HepG2 (cell line): ENCODE data around the gene NFE2L2. TPM values are rescaled to one million over a fixed set of nuclear protein-coding genes. Genes with fewer than 3 reads are reported as not detected.

Experiments used
- CAMTA2 ChIP-seq: sonication (generic); formaldehyde crosslinking; IDR thresholded peaks from 2 replicates; pipeline ENCODE4 v1.4.0; 2020; ENCODE audit warnings: mild to moderate bottlenecking, missing genetic modification reagents, borderline replicate concordance
- DR1 ChIP-seq: sonication (generic); formaldehyde crosslinking; IDR thresholded peaks from 2 replicates; pipeline ENCODE4 v1.8.0; 2021; ENCODE audit warnings: mild to moderate bottlenecking, missing genetic modification reagents, inconsistent platforms
- ETV5 ChIP-seq: IDR thresholded peaks from 2 replicates; pipeline ENCODE4 v1.6.1; 2018; ENCODE audit warnings: missing biosample characterization, missing genetic modification reagents, inconsistent platforms, borderline replicate concordance
- FOSL1 ChIP-seq: sonication (generic); formaldehyde crosslinking; IDR thresholded peaks from 2 replicates; pipeline ENCODE4 v1.9.0; 2021; ENCODE audit warnings: missing genetic modification reagents, borderline replicate concordance
- KDM6A ChIP-seq: IDR thresholded peaks from 2 replicates; pipeline ENCODE4 v1.6.1; 2016; ENCODE audit warnings: low read depth
- MEIS1 ChIP-seq: sonication (generic); formaldehyde crosslinking; IDR thresholded peaks from 2 replicates; pipeline ENCODE4 v1.9.0; 2021; ENCODE audit warnings: mild to moderate bottlenecking, missing genetic modification reagents, moderate library complexity, borderline replicate concordance
- MTA1 ChIP-seq: sonication (generic); formaldehyde crosslinking; IDR thresholded peaks from 2 replicates; pipeline ENCODE4 v1.4.0; 2020; ENCODE audit warnings: missing genetic modification reagents, mild to moderate bottlenecking, borderline replicate concordance
- NBN ChIP-seq: fragments of 450-650 bp; conservative IDR thresholded peaks from 2 replicates; pipeline ENCODE4 v1.6.1; 2017
- NFIC ChIP-seq: IDR thresholded peaks from 2 replicates; pipeline ENCODE4 v1.6.1; 2012; ENCODE audit warnings: mild to moderate bottlenecking, low read length, inconsistent platforms
- NONO ChIP-seq, 2 experiments: fragments of 450-650 bp in 1 of 2; sonication (generic) in 1 of 2; formaldehyde crosslinking in 1 of 2; IDR thresholded peaks in 1 of 2; conservative IDR thresholded peaks in 1 of 2; 2 replicates each; pipeline versions ENCODE4 v1.6.1 to v1.8.0; 2017 to 2022; ENCODE audit warnings: mild to moderate bottlenecking in 1 of 2, missing genetic modification reagents in 1 of 2, moderate library complexity in 1 of 2
- PHF21A ChIP-seq: sonication (generic); formaldehyde crosslinking; IDR thresholded peaks from 2 replicates; pipeline ENCODE4 v1.5.0; 2020; ENCODE audit warnings: mild to moderate bottlenecking, missing genetic modification reagents
- PLSCR1 ChIP-seq: sonication (generic); formaldehyde crosslinking; IDR thresholded peaks from 2 replicates; pipeline ENCODE4 v1.5.0; 2020; ENCODE audit warnings: missing genetic modification reagents, mild to moderate bottlenecking, borderline replicate concordance
- SRSF4 ChIP-seq: fragments of 200-400 bp; formaldehyde crosslinking; IDR thresholded peaks from one replicate; pipeline ENCODE4 v1.6.1; 2018; ENCODE audit warnings: mild to moderate bottlenecking, low read depth, low read length, moderate library complexity; ENCODE audit not compliant: poor library complexity, severe bottlenecking
- TBX3 ChIP-seq: fragments of 450-650 bp; IDR thresholded peaks from 2 replicates; pipeline ENCODE4 v1.6.1; 2017; ENCODE audit warnings: antibody characterized with exemption, mild to moderate bottlenecking, inconsistent platforms, borderline replicate concordance
- ZC3H13 ChIP-seq: sonication (generic); formaldehyde crosslinking; IDR thresholded peaks from 2 replicates; pipeline ENCODE4 v1.8.1; 2023; ENCODE audit warnings: mild to moderate bottlenecking, missing genetic modification reagents, moderate library complexity
- ZNF136 ChIP-seq: sonication (generic); formaldehyde crosslinking; IDR thresholded peaks from 2 replicates; pipeline ENCODE4 v1.8.1; 2022; ENCODE audit warnings: low read depth, mild to moderate bottlenecking, moderate library complexity, missing genetic modification reagents
- ZNF17 ChIP-seq: sonication (generic); formaldehyde crosslinking; IDR thresholded peaks from 2 replicates; pipeline ENCODE4 v1.5.0; 2020; ENCODE audit warnings: mild to moderate bottlenecking, missing genetic modification reagents
- ZNF251 ChIP-seq: sonication (generic); formaldehyde crosslinking; IDR thresholded peaks from 2 replicates; pipeline ENCODE4 v1.9.0; 2021; ENCODE audit warnings: mild to moderate bottlenecking, missing genetic modification reagents
- ZNF326 ChIP-seq: sonication (generic); formaldehyde crosslinking; IDR thresholded peaks from 2 replicates; pipeline ENCODE4 v1.4.0; 2020; ENCODE audit warnings: missing genetic modification reagents, borderline replicate concordance
- ZNF687 ChIP-seq: sonication (generic); formaldehyde crosslinking; IDR thresholded peaks from 2 replicates; pipeline ENCODE4 v1.5.1; 2020; ENCODE audit warnings: mild to moderate bottlenecking, missing genetic modification reagents, moderate library complexity
- polyA plus RNA-seq, 8 experiments: library from polyadenylated mRNA; depleted of rRNA in 3 of 8; stranded (reverse) in 7 of 8; unstranded in 1 of 8; fragments of >200 nt; fragmentation: Illumina TruSeq in 4 of 8; extraction: Trizol in 4 of 8; gene quantifications; 2 replicates each; pipeline versions ENCODE4 v1.2.1 to v1.2.3, GENCODE V29; 2011 to 2016; ENCODE audit warnings: low read depth in 4 of 8, missing spikeins in 1 of 8, mixed read lengths in 1 of 8; ENCODE audit not compliant: insufficient read depth in 1 of 8
- total RNA-seq, 5 experiments: library from RNA; depleted of rRNA; stranded (reverse); fragments of >200 nt; fragmentation: Illumina TruSeq; extraction: Trizol; gene quantifications; 2 replicates each; pipeline ENCODE4 v1.2.3, GENCODE V29; 2016; ENCODE audit warnings: low read depth in 1 of 5
- TF ChIP-seq, protein P1 (sequence below): sonication (generic); formaldehyde crosslinking; IDR thresholded peaks from 2 replicates; pipeline ENCODE4 v1.4.0; 2020; ENCODE audit warnings: missing genetic modification reagents

Gene NFE2L2
- total and polyA plus RNA-seq, 2 of the 13 experiments (the other 11 are each of a cell fraction or from before 2014, with no cell fraction given), result 84.6 to 215 TPM

GRCh38 chr2:177188482-177189469, 75.8 kb downstream of the NFE2L2 start (continued):
- TF ChIP-seq NBN, result no peak
- no peak for TF ChIP-seq PLSCR1 (CRISPR knock-in tag)
- TF ChIP-seq ETV5, result peak; percentile 81; the same call in 1 of the 2 replicates
- 0 out of 2 replicates have a peak, but pooled peaks have one; percentile 35 for TF ChIP-seq ZNF136 (CRISPR knock-in tag)
- no peak; the same call in 1 of the 2 replicates for TF ChIP-seq ZNF326 (CRISPR knock-in tag)
- peak; percentile 22; the same call in 1 of the 2 replicates for TF ChIP-seq FOSL1 (CRISPR knock-in tag)
- no peak for TF ChIP-seq ZNF251 (CRISPR knock-in tag)
- no peak; the same call in 1 of the 2 replicates for TF ChIP-seq MTA1 (CRISPR knock-in tag)
- peak; percentile 94 for TF ChIP-seq PHF21A (CRISPR knock-in tag)
- TF ChIP-seq NFIC, result no peak; the same call in 1 of the 2 replicates
- peak; percentile 39 for TF ChIP-seq ZNF687 (CRISPR knock-in tag)
- TF ChIP-seq MEIS1 (CRISPR knock-in tag), result peak; percentile 28; the same call in 1 of the 2 replicates
- no peak for TF ChIP-seq ZNF17 (CRISPR knock-in tag)
- TF ChIP-seq NONO (IDR thresholded peaks at IDR 0.05), result no peak
- TF ChIP-seq NONO (CRISPR knock-in tag; conservative IDR thresholded peaks at IDR 0.05), result peak; percentile 89
- peak; percentile 94 for TF ChIP-seq KDM6A
- no peak for TF ChIP-seq DR1 (CRISPR knock-in tag)
- TF ChIP-seq, protein P1, sequence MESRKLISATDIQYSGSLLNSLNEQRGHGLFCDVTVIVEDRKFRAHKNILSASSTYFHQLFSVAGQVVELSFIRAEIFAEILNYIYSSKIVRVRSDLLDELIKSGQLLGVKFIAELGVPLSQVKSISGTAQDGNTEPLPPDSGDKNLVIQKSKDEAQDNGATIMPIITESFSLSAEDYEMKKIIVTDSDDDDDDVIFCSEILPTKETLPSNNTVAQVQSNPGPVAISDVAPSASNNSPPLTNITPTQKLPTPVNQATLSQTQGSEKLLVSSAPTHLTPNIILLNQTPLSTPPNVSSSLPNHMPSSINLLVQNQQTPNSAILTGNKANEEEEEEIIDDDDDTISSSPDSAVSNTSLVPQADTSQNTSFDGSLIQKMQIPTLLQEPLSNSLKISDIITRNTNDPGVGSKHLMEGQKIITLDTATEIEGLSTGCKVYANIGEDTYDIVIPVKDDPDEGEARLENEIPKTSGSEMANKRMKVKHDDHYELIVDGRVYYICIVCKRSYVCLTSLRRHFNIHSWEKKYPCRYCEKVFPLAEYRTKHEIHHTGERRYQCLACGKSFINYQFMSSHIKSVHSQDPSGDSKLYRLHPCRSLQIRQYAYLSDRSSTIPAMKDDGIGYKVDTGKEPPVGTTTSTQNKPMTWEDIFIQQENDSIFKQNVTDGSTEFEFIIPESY (CRISPR knock-in tag), result 0 out of 2 replicates have a peak, but pooled peaks have one; percentile 38
- peak; percentile 65 for TF ChIP-seq TBX3
- no peak for TF ChIP-seq CAMTA2 (CRISPR knock-in tag)
- TF ChIP-seq ZC3H13 (CRISPR knock-in tag), result 0 out of 2 replicates have a peak, but pooled peaks have one; percentile 64
- no peak for TF ChIP-seq SRSF4
